Measurements from ENCODE around the gene MARCKSL1.

GRCh38 chr1:32345289-32345827 is 9.3 kb upstream of the MARCKSL1 start:
- TF ChIP-seq, protein P1, sequence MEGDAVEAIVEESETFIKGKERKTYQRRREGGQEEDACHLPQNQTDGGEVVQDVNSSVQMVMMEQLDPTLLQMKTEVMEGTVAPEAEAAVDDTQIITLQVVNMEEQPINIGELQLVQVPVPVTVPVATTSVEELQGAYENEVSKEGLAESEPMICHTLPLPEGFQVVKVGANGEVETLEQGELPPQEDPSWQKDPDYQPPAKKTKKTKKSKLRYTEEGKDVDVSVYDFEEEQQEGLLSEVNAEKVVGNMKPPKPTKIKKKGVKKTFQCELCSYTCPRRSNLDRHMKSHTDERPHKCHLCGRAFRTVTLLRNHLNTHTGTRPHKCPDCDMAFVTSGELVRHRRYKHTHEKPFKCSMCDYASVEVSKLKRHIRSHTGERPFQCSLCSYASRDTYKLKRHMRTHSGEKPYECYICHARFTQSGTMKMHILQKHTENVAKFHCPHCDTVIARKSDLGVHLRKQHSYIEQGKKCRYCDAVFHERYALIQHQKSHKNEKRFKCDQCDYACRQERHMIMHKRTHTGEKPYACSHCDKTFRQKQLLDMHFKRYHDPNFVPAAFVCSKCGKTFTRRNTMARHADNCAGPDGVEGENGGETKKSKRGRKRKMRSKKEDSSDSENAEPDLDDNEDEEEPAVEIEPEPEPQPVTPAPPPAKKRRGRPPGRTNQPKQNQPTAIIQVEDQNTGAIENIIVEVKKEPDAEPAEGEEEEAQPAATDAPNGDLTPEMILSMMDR (IDR thresholded peaks at IDR 0.05), result no peak
- no peak for TF ChIP-seq POLR2A (IDR thresholded peaks at IDR 0.05)
